ENCODE results near the gene CD63. TPM values are rescaled to one million over a fixed set of nuclear protein-coding genes. Genes with fewer than 3 reads are reported as not detected.

CD63 gene
- total and polyA plus RNA-seq, 5 experiments from 2014 or later = 41.0 to 412 (median 119) TPM

DNA sequence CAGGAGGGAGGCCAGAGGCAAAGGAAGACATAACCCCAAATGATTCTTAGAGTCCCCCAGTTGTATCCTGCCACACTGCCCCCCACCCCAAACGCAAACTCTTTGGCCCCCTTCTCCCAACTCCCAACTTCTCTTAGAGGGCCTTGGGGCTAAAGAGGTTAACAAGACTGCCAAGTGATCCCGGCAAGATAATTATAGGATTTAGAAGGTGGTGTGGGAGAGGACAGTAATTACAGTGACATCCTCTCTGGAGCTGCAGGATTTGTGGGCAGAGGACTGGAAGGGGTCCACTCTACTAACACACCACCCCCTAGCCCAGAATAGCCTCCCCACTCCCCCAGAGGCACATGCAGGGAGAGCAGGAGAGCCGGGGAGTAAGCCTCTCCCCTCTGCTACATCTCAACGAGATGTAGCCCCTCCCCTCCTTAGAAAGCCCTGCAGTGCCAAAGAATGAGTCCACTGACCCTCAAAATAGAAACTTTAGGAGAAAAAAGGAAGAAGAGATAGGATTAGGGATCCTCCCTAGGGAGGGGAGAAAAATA, 8.8 kb upstream of the CD63 start:
- Mint-ChIP-seq H3K9me3 (no peaks in the 10 kb centered on the region), H3K4me3 (peak overlapping the region; percentile 82 to 95 (median 93)), H3K27ac (peak overlapping the region; percentile 77 to 98 (median 95)), H3K4me1 (peaks cover 15 to 31% (median 24%) of the 10 kb centered on the region in 4 donors), H3K27me3 (no peaks in the 10 kb centered on the region), H3K36me3 (no peaks in the 10 kb centered on the region)
- DNase-seq (no peak), ATAC-seq (peak in 1 of 2 donors; percentile 18)
- POLR2A ChIA-PET = interaction anchor here (0.6 to 4.7 kb wide), 19 partner anchors 8 to 798 kb away, joined by 3 to 60 read pairs (median 6); partner anchors contain the start of genes BLOC1S1, CD63, DGKA and ORMDL2

DNA sequence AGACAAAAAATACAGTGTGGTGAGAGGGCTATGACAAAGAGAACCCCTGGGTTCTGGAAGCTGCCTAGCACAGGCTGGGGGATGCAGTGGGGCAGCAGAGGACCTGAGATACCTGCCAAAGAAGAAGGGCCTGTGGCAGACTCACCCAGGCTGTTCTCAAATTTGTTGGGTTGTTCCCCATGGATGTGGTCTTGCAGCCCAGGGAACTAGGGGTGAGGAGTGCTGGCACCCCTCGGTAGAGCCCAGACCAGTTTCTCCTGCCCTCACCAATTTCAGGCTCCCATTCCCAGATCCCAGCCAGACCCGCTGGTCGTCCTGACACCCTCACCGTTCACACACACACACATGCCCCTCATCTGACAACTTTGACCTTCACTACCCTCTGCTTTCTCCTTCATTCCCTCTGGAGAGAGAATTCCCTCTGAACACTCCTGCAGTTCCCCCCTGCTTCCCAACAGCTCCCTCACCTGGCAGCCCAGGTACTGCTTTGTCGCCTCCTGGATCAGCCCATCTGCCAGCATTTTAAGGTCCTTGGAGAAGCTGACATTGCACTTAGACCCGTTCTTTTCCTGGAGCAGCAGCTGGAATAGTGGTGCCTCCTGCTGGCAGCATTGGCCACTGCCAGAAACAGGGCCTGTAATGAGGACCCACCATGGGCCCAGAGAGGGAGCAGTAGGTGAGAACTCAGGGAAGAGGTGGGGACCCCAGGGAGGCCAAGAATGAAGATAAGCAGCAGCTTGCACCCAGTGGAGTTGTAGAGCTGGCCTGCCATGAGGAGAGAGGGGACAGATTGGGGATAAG, 8.2 kb upstream of the CD63 start:
- no peaks in the 10 kb centered on the region for H3K27me3 Mint-ChIP-seq
- H3K4me1 Mint-ChIP-seq = peaks cover 12 to 31% (median 20%) of the 10 kb centered on the region in 4 donors
- peak overlapping the region; percentile 77 to 97 (median 92) for H3K27ac Mint-ChIP-seq
- peak; percentile 38 to 46 for ATAC-seq
- no peaks in the 10 kb centered on the region for H3K36me3 Mint-ChIP-seq
- DNase-seq = peak in 9 of 10 donors; percentile 31 to 75 (median 49)
- POLR2A ChIA-PET = interaction anchor here (1.5 to 4.7 kb wide), 9 partner anchors 7 to 368 kb away, joined by 3 to 60 read pairs (median 11); partner anchors contain the start of genes BLOC1S1, CD63, DGKA and ORMDL2
- no peaks in the 10 kb centered on the region for H3K9me3 Mint-ChIP-seq
- H3K4me3 Mint-ChIP-seq = peak overlapping the region; percentile 39 to 94 (median 92)

DNA sequence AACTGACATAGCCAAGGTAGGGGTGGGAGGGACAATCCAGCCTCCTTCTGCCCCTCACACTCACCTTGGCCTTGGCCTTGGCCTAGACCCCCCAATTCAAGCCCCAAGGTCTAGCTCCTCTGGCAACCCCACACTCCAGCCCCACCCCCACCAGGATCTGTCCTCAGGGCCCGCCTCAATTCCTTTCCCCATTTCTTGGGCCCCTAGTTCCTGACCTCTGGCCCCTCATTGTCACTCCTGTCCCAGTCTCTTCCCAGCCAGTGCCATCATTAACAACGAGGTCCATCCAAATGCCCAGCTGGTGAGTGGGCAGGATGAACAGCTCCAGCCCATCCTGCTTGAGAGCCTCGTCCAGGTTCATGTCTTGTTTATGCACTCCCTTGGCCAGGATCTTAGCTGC, 7.3 kb upstream of the CD63 start:
- Mint-ChIP-seq H3K27ac (peak overlapping the region in 4 of 10 donors; percentile 37 to 81 (median 60)), H3K27me3 (no peaks in the 10 kb centered on the region)
- ATAC-seq = no peak

DNA sequence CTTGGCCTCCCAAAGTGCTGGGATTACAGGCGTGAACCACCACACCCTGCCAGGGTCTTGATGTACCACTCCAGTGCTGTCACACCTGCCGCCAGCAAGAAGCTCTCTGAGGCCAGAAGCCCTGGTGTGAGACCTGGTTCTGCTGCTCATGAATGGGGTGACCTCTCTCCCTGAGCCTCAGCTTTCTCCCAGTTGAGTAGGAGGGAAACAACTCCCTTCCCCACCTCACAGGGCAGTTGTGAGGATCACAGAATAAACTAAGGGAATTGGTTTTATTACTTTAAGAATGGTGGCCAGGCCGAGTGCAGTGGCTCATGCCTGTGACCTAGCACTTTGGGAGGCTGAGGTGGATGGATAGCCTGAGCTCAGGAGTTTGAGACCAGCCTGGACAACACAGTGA, 5.8 kb upstream of the CD63 start:
- H3K9me3 Mint-ChIP-seq = no peaks in the 10 kb centered on the region
- no peaks in the 10 kb centered on the region for H3K36me3 Mint-ChIP-seq
- DNase-seq (no peak), ATAC-seq (no peak)
- POLR2A ChIA-PET = interaction anchor here (0.7 kb wide), 1 partner anchor 1393 kb away, joined by 4 read pairs; no protein-coding TSS in a partner anchor
- H3K27me3 Mint-ChIP-seq = no peaks in the 10 kb centered on the region
- peaks cover 24 to 46% (median 36%) of the 10 kb centered on the region in 4 donors for H3K4me1 Mint-ChIP-seq
- peak overlapping the region in 1 of 10 donors; percentile 55 for H3K27ac Mint-ChIP-seq
- no peak overlapping the region for H3K4me3 Mint-ChIP-seq

More for the DNA sequence above, 7.3 kb upstream of the CD63 start:
- peak overlapping the region in 1 of 10 donors; percentile 34 for H3K4me3 Mint-ChIP-seq
- POLR2A ChIA-PET = interaction anchor here (0.6 to 4.0 kb wide), 4 partner anchors 11 to 193 kb away, joined by 3 to 60 read pairs (median 14); partner anchors contain the start of genes DGKA and PYM1
- no peak for DNase-seq
- H3K4me1 Mint-ChIP-seq = peaks cover 12 to 31% (median 22%) of the 10 kb centered on the region in 4 donors
- H3K9me3 Mint-ChIP-seq = no peaks in the 10 kb centered on the region
- no peaks in the 10 kb centered on the region for H3K36me3 Mint-ChIP-seq

DNA sequence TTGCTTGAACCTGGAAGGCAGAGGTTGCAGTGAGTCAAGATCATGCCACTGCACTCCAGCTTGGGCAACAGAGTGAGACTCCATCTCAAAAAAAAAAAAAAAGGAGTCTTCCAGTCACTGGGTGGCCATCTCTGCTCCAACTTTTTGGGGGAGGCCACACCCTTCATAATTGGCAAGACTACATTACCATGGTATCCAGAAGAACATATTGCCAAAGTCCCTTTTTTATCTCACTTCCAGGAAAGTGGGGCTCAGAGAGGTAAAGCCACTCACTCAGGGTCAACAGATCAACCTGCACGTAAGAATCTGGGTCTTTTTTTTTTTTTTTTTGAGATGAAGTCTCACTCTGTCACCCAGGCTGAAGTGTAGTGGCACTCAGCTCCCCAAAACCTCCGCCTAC, 5.0 kb upstream of the CD63 start:
- H3K4me1 Mint-ChIP-seq = peaks cover 24 to 51% (median 38%) of the 10 kb centered on the region in 4 donors
- H3K27ac Mint-ChIP-seq = no peak overlapping the region
- DNase-seq (no peak), ATAC-seq (no peak)
- no peaks in the 10 kb centered on the region for H3K9me3 Mint-ChIP-seq
- H3K27me3 Mint-ChIP-seq = no peaks in the 10 kb centered on the region
- POLR2A ChIA-PET = interaction anchor here (0.7 to 1.1 kb wide), 2 partner anchors 10 to 1394 kb away, joined by 4 read pairs; no protein-coding TSS in a partner anchor
- H3K4me3 Mint-ChIP-seq = no peak overlapping the region
- H3K36me3 Mint-ChIP-seq = no peaks in the 10 kb centered on the region

DNA sequence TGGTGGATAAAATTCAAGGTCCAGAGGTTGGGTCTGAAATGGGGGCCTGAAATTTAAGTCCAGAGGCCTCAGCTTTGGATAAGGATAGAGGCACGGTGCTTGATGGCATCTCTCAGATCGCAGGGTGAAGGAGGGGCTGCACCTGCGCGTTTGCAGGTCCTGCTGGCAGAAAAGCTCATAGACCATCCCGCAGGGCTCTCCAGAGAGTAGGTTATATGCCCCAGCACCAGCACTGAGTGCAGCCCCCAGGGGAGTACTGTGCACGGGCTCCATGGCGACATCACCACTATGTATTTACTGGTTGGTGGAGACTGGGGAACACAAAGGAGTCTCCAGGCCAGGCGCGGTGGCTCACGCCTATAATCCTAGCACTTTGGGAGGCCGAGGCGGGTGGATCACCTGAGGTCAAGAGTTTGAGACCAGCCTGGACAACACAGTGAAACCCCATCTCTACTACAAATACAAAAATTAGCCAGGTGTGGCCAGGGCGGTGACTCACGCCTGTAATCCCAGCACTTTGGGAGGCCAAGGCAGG, 4.3 kb upstream of the CD63 start:
- no peaks in the 10 kb centered on the region for H3K36me3 Mint-ChIP-seq

DNA sequence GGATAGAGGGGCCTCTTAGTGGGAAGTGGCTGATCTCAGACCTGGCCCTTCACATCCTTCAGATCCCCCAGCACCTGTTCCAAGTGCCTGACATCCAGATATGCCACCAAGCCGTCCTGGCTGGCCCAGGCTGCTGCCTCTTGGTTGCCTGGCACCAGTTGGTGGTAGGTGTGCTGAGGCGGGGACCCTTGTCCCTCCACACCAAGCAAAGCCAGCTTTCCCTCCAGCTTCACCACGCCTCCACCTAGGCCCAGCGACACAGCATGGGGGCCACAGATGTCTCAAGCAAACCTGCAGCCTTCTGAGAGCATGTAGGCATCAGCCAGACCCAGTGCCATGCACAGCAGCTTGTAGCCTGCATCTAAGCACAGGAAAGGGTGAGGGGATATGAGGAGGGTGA, 3.5 kb upstream of the CD63 start:
- peaks cover 23 to 46% (median 32%) of the 10 kb centered on the region in 4 donors for H3K4me1 Mint-ChIP-seq
- peak overlapping the region in 8 of 10 donors; percentile 6 to 83 (median 66) for H3K27ac Mint-ChIP-seq
- DNase-seq = no peak
- H3K27me3 Mint-ChIP-seq = no peaks in the 10 kb centered on the region
- no peak overlapping the region for H3K4me3 Mint-ChIP-seq
- no peak for ATAC-seq
- POLR2A ChIA-PET = interaction anchor here (1.3 kb wide), 1 partner anchor 10 kb away, joined by 3 read pairs; no protein-coding TSS in a partner anchor
- no peaks in the 10 kb centered on the region for H3K36me3 Mint-ChIP-seq
- H3K9me3 Mint-ChIP-seq = no peaks in the 10 kb centered on the region

More for the DNA sequence above, 4.3 kb upstream of the CD63 start:
- POLR2A ChIA-PET = interaction anchor here (1.1 to 1.3 kb wide), 2 partner anchors 9 to 11 kb away, joined by 3 to 4 read pairs; no protein-coding TSS in a partner anchor
- Mint-ChIP-seq H3K27ac (peak overlapping the region in 2 of 10 donors; percentile 6), H3K27me3 (no peaks in the 10 kb centered on the region), H3K9me3 (no peaks in the 10 kb centered on the region), H3K4me1 (peaks cover 24 to 46% (median 35%) of the 10 kb centered on the region in 4 donors), H3K4me3 (no peak overlapping the region)
- ATAC-seq (no peak), DNase-seq (no peak)

DNA sequence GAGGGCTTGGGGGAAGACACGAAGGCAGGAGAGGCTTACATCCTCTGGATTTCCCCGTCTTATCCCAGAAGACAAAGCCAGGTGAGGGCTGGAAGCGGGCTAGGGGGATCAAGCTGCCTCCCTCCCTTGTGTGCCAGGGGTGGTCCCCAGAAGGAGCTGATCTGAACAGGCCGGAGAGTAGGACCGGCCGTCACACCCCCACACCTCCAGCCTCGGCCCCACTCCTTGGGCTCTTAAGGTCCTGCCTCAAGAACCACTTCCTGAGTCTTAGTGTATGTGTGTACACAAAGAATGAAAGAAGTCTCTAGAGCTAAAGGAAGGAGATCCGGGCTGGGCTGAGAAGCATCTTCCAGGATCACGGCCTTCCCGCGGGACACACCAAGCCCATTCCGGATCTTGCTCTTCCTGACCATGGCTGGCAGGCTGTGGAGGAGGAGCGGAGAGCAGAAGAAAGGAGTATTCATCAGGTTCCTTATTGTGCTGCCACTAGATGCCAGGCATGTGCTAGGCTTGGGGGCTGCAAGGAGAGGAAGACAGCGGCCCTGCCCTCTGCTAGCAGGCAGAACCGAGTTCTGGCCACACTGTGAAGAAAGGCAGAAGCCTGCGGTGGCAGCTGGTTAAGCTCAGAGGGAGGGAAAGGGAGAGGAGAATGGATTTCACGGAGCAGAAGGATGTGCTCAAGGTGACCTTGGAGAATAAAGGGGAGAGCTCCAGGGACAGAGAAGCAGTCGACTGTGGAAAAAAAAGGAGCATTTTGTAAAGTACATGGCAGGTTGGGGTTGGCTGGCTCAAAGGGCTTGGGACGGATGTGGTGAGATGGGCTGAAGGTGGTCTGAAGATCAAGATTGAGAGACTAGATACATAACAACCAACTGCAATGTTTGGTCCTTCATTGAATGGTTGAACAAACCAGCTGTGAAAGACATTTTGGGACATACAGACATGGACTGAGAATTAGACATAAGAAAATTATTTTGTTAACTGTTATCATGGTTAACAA, 1.3 kb upstream of the CD63 start:
- Mint-ChIP-seq H3K27ac (peak overlapping the region; percentile 85 to 97 (median 94)), H3K27me3 (no peaks in the 10 kb centered on the region), H3K9me3 (no peaks in the 10 kb centered on the region), H3K4me3 (peak overlapping the region; percentile 76 to 95 (median 90)), H3K36me3 (peaks cover 0 to 9% (median 0%) of the 10 kb centered on the region in 3 donors), H3K4me1 (peaks cover 26 to 52% (median 39%) of the 10 kb centered on the region in 4 donors)
- POLR2A ChIA-PET = interaction anchor here (0.5 to 2.7 kb wide), 18 partner anchors 9 to 395 kb away, joined by 3 to 32 read pairs (median 4); partner anchors contain the start of genes BLOC1S1, DGKA, DNAJC14 and GDF11
- ATAC-seq (peak; percentile 54 to 64), DNase-seq (peak in 5 of 10 donors; percentile 31 to 71 (median 44))

DNA sequence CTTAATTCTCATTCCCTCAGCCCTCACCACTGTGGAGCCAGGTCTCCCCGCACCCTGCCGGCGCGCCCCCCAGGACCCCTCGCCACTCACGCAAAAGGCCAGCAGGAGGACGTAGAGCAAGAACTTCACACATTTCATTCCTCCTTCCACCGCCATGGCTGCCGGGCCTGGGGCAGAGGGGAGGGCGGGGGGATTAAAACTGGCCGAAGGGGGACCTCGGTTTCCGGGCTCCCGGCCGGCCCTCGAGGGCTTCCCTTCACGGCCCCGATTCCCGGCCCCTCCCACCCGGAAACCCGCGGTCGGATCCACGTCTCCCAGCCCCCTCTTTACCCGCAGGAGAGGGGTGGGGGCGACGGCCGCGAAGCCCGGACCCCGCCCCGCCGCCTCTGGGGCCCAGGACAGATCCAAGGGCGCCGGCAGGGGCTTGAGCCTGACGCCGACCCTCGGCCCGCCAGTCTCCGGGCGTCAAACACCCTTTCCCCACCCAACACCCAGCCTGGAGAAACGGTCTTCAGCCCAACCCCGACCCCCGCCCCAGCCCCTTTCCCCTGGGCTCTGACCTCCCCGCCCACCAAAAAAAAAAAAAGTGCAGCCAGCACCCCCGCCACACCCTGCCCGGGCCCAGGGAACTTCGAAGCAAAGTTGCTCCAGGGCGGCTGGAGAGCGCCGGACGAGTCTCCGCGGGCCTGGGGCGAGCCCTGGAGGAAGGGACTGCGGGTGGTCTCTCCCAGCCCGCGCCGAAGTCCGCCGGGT, 447 bp downstream of the CD63 start:
- ATAC-seq = peak; percentile 1 to 10
- no peaks in the 10 kb centered on the region for H3K9me3 Mint-ChIP-seq
- H3K27me3 Mint-ChIP-seq = no peaks in the 10 kb centered on the region
- peak overlapping the region; percentile 64 to 95 (median 79) for H3K4me3 Mint-ChIP-seq
- peak in 1 of 10 donors; percentile 23 for DNase-seq
- H3K36me3 Mint-ChIP-seq = peaks cover 0 to 13% (median 0%) of the 10 kb centered on the region in 3 donors
- peak overlapping the region in 7 of 10 donors; percentile 60 to 94 (median 82) for H3K27ac Mint-ChIP-seq
- H3K4me1 Mint-ChIP-seq = peaks cover 30 to 59% (median 48%) of the 10 kb centered on the region in 4 donors
- POLR2A ChIA-PET = interaction anchor here (0.8 to 2.7 kb wide), 7 partner anchors 10 to 388 kb away, joined by 3 to 32 read pairs (median 19); partner anchors contain the start of genes BLOC1S1, GDF11, ORMDL2 and RDH5

DNA sequence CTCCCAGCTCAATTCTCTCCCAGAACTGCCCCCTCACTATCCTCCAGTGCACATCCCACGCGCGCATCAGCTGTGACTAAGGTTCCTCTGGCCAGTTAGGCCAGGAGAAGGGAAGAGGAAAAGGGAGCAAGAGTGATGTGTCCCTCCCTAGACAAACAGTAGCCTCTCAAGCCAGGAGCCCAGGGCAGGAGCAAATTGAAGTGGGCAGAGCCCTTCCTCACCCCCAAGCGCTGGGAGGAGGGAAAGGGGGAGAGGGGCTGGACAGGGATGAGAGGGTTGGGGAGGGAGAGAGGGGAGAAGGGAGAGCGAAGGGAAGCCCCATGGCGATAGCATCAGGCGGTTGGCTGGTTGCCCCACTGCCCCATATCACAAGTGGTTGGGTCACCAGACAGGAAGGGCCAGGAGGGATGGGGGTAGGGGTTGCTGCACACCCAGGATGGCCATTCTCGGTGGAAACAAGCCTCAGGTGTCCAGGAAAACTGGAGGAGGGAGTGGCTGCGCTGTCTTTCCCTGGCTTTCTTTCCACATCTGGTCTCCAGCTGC, 1.1 kb downstream of the CD63 start:
- Mint-ChIP-seq H3K27me3 (no peaks in the 10 kb centered on the region), H3K4me1 (peaks cover 30 to 58% (median 48%) of the 10 kb centered on the region in 4 donors), H3K4me3 (peak overlapping the region; percentile 74 to 88 (median 77)), H3K36me3 (peaks cover 0 to 13% (median 0%) of the 10 kb centered on the region in 3 donors), H3K9me3 (no peaks in the 10 kb centered on the region), H3K27ac (peak overlapping the region; percentile 45 to 94 (median 86))
- DNase-seq (no peak), ATAC-seq (no peak)
- POLR2A ChIA-PET = interaction anchor here (0.6 to 1.2 kb wide), 3 partner anchors 10 to 1309 kb away, joined by 3 to 5 read pairs (median 3); partner anchors contain the start of gene BLOC1S1
